IPS-15b (cell line): Measurements from ENCODE around the gene MST1.

Source experiments
- H3K27me3 ChIP-seq: one replicate; pipeline ENCODE4 v1.6.1; 2013; ENCODE audit warnings: low read length; ENCODE audit not compliant: control insufficient read depth, insufficient read depth
- H3K36me3 ChIP-seq: one replicate; pipeline ENCODE4 v1.6.1; 2013; ENCODE audit warnings: low read length; ENCODE audit not compliant: control insufficient read depth, insufficient read depth
- H3K4me1 ChIP-seq: one replicate; pipeline ENCODE4 v1.6.1; 2013; ENCODE audit warnings: mild to moderate bottlenecking, low read length; ENCODE audit not compliant: control insufficient read depth, insufficient read depth
- H3K4me3 ChIP-seq: one replicate; pipeline ENCODE4 v1.5.1; 2013; ENCODE audit warnings: low read depth, low read length
- H3K9ac ChIP-seq: one replicate; pipeline ENCODE4 v1.6.1; 2013; ENCODE audit warnings: low read depth, mild to moderate bottlenecking, low read length
- H3K9me3 ChIP-seq: one replicate; pipeline ENCODE4 v1.6.1; 2013; ENCODE audit warnings: mild to moderate bottlenecking, low read length; ENCODE audit not compliant: control insufficient read depth, insufficient read depth

MST1 gene

DNA sequence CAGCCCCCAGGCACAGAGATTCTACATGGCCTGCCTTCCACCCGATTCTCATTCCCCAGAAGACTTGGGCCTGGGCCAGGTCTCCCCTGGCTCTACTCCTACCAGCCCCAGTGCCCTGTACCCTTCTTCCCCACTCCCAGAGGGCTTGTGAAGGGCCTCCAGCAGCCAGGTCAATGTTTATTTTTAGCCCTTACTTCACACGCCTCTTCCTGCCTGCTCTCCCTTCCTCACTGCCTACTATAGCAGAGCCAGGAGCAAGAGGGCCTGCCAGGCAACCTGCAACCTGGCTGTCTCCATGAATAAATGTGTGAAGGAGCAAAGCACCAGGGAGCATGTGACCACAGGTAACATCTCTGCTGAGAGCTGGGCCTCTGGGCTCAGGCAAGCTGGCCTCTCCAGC, 41.5 kb downstream of the MST1 start:
- no peak overlapping the region for H3K9ac ChIP-seq
- no peak overlapping the region for H3K4me3 ChIP-seq
- no peaks in the 10 kb centered on the region for H3K27me3 ChIP-seq
- no peaks in the 10 kb centered on the region for H3K9me3 ChIP-seq
- H3K36me3 ChIP-seq: no peaks in the 10 kb centered on the region
- no peaks in the 10 kb centered on the region for H3K4me1 ChIP-seq

DNA sequence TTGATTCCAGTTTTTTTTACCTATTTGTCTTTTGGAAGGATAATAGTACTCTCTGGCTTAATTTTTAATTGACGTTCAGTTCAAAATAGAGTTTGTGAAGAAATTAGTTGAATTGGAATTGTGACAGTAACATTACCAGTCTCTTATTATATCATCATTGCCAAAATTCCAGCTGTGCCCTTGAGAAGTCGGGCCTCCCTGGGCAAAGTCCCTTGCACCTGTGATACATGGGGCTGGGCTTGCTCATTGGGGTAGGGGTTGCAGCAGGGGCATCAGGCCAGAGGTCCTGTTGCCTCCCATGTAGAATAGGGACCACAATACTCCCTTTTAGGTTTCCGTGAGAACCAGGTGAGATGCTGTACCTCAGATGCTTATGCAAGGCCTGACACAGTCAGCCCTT, 43.0 kb downstream of the MST1 start:
- H3K4me1 ChIP-seq: no peaks in the 10 kb centered on the region
- no peak overlapping the region for H3K9ac ChIP-seq
- no peaks in the 10 kb centered on the region for H3K36me3 ChIP-seq
- no peaks in the 10 kb centered on the region for H3K27me3 ChIP-seq
- no peak overlapping the region for H3K4me3 ChIP-seq
- no peaks in the 10 kb centered on the region for H3K9me3 ChIP-seq

DNA sequence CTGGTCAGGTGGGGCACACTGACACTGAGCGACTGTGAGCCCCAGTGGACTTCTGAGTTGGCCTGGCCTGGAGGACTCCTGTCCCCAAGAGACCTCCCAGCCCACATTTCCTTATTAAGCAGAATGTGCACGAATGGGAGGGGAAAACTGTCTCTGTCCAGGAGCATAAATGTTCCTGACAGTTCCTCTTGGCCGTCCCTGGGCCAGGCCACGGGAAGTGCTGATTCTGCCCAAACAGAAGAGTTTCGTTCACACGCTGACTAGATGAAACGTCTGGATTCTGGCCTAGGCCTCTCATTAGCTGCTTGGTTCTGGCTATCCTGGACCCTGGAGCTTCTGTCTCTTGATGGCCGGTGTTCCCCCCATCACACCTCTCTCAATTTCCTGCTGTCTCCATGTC, 44.6 kb downstream of the MST1 start:
- Histone ChIP-seq H3K9ac (no peak overlapping the region), H3K9me3 (no peaks in the 10 kb centered on the region), H3K27me3 (no peaks in the 10 kb centered on the region), H3K4me3 (no peak overlapping the region), H3K36me3 (no peaks in the 10 kb centered on the region), H3K4me1 (no peaks in the 10 kb centered on the region)

DNA sequence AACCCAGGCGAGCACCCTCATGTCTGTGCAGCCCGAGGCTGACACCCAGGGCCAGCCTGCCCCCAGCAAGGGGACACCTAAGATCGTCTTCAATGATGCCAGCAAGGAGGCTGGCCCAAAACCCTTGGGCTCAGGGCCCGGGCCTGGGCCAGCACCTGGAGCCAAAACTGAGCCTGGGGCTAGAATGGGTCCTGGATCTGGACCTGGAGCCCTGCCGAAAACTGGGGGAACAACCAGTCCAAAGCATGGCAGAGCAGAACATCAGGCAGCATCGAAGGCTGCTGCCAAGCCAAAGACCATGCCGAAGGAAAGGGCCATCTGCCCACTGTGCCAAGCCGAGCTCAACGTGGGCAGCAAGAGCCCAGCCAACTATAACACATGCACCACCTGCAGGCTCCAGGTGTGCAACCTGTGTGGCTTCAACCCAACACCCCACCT, 46.5 kb downstream of the MST1 start:
- Histone ChIP-seq H3K9ac (no peak overlapping the region), H3K4me3 (no peak overlapping the region), H3K4me1 (no peaks in the 10 kb centered on the region), H3K36me3 (no peaks in the 10 kb centered on the region), H3K27me3 (no peaks in the 10 kb centered on the region), H3K9me3 (no peaks in the 10 kb centered on the region)

DNA sequence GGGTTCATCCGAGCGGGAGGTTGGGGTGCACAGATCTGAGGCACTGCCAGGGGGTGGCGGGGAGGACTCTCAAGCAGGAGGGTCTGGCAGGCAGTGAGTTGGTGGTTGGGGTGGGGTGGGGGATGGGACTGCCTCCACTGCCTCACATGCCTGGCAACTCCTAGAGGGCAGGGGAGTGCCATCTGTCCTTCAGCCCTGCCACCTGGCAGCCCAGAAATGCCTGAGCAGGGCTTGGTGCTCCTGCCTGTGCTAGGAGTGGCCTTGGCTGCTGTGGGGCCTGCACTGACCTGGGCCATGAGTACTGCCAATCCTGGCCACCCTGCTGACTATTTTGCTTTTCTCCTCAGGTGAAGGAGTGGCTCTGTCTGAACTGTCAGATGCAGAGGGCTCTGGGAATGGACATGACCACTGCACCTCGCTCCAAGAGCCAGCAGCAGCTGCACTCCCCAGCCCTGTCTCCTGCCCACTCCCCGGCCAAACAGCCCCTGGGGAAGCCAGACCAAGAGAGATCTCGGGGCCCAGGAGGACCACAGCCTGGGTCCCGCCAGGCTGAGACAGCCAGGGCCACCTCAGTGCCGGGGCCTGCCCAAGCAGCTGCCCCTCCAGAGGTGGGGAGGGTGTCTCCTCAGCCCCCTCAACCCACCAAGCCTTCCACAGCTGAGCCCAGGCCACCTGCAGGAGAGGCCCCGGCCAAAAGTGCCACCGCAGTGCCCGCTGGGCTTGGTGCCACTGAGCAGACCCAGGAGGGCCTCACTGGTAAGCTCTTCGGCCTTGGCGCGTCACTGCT, 47.2 kb downstream of the MST1 start:
- H3K36me3 ChIP-seq: no peaks in the 10 kb centered on the region
- no peak overlapping the region for H3K4me3 ChIP-seq
- no peaks in the 10 kb centered on the region for H3K9me3 ChIP-seq
- H3K9ac ChIP-seq: no peak overlapping the region
- H3K27me3 ChIP-seq: no peaks in the 10 kb centered on the region
- no peaks in the 10 kb centered on the region for H3K4me1 ChIP-seq

DNA sequence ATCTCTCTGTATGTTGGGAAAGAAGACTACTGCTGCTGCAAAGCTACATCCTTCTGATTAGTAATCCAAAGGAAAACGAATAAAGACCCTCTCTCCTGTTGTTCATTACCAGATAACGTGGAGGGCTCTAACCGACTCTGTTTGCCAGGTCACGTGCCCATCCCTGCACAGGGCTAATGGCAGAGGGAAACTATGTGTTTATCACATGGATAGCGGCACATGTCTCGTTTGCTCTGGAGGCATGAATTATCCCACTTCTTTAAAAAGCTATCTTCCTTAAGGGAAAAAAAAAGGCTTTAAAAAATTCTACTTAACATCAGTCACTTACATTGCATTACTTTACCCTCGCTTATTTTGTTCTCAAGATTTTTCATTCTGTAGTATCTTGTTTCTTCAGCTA, 48.0 kb downstream of the MST1 start:
- Histone ChIP-seq H3K9me3 (no peaks in the 10 kb centered on the region), H3K4me1 (no peaks in the 10 kb centered on the region), H3K27me3 (no peaks in the 10 kb centered on the region), H3K36me3 (no peaks in the 10 kb centered on the region), H3K9ac (no peak overlapping the region), H3K4me3 (no peak overlapping the region)

DNA sequence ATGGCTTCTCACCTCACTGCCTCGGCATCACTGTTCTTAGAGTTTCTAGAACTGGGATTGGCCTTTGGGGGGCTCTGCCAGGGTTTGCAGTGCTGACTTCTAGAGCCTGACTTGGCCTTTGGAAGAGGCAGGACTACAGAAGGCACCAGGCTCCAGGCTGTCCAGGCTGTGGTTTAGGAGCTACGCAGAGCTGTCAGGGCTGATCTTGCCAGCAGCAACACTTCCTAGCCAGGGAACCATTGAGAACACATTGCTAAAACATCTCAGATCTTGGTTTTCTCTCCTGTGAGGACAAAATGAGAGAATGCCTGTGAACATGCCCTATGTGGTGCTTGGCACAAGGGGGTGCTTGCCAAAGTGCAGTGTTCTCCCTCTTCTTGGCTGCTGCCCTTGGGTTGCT, 49.7 kb downstream of the MST1 start:
- no peaks in the 10 kb centered on the region for H3K9me3 ChIP-seq
- H3K9ac ChIP-seq: no peak overlapping the region
- H3K4me3 ChIP-seq: no peak overlapping the region
- H3K4me1 ChIP-seq: no peaks in the 10 kb centered on the region
- H3K36me3 ChIP-seq: no peaks in the 10 kb centered on the region
- H3K27me3 ChIP-seq: no peaks in the 10 kb centered on the region

DNA sequence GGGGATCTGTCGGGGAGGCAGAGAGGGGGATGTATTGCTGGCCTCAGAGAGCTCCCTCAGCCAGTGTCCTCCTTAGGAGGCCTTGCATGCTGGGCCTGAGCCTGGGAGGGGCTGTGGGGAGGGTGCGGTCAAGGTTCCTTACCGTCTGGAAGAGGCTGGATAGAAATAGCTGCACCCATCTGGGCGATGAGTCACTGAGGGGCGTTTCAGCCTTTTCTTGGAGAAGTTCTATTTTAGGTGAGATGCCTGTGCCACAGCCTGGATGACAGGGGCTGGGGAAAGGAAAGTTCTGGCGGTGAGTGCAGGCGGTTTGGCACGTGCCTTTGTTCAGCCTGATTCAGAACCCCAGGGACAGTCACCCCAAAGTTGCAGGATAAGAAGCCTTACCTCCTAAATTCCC, 50.8 kb downstream of the MST1 start:
- Histone ChIP-seq H3K36me3 (no peaks in the 10 kb centered on the region), H3K4me3 (no peak overlapping the region), H3K4me1 (no peaks in the 10 kb centered on the region), H3K9me3 (no peaks in the 10 kb centered on the region), H3K9ac (no peak overlapping the region), H3K27me3 (no peaks in the 10 kb centered on the region)

DNA sequence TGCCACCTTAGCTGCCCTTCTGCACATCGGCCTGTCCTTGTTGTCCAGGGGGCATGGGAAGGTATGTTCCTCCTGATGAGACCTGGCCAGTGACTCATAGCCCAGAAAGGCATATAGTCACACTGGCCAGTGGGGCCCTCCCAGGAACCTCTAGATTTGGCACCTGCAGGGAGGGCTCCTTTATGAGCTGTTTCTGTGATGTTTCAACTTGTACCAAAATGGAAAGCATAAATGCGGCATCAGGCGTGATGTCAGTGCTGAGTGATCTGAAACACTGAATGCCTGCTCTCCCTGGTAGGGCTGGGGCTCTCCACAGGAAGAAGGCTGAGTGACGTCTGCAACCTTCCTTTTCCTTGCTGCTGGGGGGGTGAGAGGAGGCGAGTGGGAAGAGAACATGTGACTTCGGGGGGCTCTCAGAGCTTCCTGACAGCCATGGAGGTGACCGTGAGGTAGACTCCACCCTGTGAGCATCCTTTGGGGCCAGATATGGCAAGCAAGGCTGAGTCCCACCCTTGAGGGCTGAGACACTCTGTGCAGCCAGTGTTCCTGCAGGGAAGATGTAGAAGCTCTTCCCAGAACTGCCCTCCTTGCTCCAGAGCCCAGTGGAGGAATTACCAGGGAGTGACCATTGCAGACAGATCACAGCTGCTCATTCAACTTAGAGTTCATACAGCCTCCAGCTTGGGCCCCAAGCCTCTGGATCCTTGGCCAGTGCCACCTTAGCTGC, 52.2 kb downstream of the MST1 start:
- H3K4me1 ChIP-seq: no peaks in the 10 kb centered on the region
- no peak overlapping the region for H3K9ac ChIP-seq
- H3K27me3 ChIP-seq: no peaks in the 10 kb centered on the region
- H3K4me3 ChIP-seq: no peak overlapping the region
- no peaks in the 10 kb centered on the region for H3K36me3 ChIP-seq
- no peaks in the 10 kb centered on the region for H3K9me3 ChIP-seq

DNA sequence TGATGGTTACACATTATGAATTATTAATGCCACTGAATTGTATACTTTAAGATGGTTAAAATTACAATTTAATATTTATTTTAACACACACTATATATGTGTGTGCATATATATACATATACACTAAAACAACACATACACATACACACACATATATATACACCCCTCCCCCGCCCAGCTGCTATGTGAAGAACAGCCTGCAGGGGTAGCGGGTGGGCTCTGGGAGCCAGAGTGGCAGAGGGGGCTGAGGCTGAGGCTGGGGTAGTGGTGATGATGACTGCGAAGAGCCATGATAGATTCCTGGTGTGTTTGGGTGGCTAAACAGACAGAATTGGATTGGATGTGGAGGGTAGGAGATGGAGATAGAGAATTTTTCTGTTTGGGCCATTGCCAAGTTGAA, 54.5 kb downstream of the MST1 start:
- Histone ChIP-seq H3K36me3 (no peaks in the 10 kb centered on the region), H3K4me3 (no peak overlapping the region), H3K4me1 (no peaks in the 10 kb centered on the region), H3K9ac (no peak overlapping the region), H3K27me3 (no peaks in the 10 kb centered on the region), H3K9me3 (no peaks in the 10 kb centered on the region)
